COLO668 (cell line): ENCODE results near the gene PCSK4.
A peak's percentile ranks its signal among the peaks of the same experiment; 100 is the strongest.

Experiments used
- DNase-seq: peaks from one replicate; lab custom pipeline; 2025; ENCODE audit not compliant: unreplicated experiment; lab: John Stamatoyannopoulos, UW

The PCSK4 gene

DNA sequence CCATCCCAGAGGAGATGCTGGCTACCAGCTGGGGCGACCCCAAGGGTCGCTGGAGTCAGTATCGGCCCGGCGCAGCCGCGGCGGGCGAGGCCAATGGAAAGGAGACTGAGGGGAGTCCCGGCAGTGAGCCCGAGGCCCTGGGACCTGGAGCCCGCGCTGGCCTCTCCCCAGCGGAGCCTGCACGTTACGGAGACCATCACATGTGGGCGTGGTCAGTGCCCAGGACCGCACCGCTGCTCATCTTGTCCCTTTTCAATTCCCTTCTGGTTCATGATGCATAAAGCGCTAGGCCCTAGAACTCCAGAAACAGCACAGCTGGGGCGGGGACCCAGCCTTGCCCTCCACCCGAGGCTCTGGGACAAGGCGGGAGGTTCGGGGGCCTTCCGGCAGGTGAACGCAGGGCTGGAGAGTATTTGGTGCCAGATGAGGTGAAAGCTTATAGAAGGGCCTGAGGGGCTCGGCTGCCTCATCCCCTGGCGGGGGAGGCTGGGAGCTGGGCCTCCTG lies 19.1 kb downstream of the PCSK4 start:
- peak; percentile 47 for DNase-seq

DNA sequence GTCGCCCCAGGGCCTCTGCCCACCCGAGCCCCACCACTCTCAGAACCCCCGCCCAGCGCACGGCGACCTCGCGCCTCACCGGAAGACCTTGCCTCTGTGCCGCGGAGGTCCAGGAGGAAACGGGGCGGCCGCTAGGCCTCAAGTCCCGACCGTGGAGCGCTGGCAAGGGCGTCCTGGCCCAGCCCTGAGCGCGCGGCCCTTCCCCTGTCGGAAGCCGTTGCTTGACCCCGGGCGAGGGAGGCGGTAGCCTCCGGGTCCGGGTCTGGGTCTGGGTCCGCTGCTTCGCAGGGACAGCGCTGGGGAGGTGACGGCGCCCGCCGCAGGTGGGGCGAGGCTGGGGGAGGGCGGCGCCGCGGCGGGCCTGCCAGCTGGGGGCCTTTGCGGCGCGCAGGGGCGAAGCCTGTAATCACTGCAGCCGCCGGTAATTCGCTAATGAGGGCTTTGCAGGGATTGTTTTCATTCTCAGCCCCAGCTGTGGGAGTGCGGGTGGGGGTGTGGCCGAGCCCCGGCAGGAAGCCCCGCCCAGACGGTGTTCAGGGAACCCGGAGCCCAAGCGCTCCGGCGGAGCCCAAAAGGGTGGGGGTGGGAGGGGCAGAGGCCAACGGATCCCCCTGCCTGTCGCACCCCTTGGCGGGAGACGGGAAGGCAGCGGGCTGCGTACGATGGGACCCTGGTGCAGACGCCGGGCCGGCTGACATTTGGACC lies 19.7 kb downstream of the PCSK4 start:
- DNase-seq, result peak; percentile 47

DNA sequence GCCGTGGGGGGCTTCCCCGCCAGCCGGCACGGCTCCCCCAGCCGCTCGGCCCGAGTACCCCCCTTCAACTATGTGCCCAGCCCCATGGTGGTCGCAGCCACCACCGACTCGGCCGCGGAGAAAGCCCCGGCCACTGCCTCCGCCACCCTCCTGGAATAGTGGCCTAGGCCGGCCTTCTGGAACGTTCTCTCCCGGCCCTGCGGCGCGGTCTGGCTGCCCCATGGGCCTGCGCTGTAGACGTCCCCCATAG lies 20.2 kb downstream of the PCSK4 start:
- DNase-seq, result no peak

DNA sequence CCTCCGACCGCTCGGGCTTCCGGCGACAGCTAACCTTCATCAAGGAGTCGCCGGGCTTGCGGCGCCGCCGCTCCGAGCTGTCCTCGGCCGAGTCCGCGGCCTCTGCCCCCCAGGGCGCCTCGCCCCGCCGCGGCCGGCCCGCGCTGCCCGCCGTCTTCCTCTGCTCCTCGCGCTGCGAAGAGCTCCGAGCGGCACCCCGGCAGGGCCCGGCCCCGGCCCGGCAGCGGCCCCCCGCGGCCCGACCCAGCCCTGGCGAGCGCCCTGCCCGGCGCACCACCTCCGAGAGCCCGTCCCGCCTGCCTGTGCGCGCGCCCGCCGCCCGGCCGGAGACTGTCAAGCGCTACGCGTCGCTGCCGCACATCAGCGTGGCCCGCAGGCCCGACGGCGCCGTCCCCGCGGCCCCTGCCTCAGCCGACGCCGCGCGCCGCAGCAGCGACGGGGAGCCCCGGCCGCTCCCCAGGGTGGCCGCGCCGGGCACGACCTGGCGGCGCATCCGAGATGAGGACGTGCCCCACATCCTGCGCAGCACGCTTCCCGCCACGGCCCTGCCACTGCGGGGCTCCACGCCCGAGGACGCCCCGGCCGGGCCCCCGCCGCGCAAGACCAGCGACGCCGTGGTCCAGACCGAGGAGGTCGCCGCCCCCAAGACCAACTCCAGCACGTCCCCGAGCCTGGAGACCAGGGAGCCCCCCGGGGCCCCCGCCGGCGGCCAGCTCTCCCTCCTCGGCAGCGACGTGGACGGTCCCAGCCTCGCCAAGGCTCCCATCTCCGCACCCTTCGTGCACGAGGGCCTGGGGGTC lies 20.7 kb downstream of the PCSK4 start:
- DNase-seq, result peak; percentile 53

DNA sequence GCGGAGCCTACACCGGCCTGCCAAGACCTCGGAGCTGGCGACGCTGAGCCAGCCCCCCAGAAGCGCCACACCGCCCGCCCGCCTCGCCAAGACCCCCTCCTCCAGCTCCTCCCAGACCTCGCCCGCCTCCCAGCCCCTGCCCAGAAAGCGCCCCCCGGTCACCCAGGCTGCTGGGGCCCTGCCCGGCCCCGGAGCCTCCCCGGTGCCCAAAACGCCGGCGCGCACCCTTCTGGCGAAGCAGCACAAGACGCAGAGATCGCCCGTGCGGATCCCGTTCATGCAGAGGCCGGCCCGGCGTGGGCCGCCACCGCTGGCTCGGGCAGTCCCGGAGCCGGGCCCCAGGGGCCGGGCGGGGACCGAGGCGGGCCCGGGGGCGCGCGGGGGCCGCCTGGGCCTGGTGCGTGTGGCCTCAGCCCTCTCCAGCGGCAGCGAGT lies 21.3 kb downstream of the PCSK4 start:
- DNase-seq, result peak; percentile 53

DNA sequence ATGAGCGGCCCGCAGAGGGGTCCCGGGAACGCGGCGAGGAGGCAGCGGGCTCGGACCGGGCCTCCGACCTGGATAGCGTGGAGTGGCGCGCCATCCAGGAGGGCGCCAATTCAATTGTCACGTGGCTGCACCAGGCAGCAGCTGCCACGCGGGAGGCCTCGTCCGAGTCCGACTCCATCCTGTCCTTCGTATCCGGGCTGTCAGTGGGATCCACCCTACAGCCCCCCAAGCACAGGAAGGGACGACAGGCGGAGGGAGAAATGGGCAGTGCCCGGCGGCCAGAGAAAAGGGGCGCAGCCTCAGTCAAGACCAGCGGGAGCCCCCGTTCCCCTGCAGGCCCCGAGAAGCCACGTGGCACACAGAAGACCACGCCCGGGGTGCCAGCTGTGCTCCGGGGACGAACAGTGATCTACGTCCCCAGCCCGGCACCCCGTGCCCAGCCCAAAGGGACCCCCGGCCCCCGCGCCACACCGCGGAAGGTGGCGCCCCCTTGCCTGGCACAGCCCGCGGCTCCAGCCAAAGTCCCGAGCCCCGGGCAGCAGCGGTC lies 21.8 kb downstream of the PCSK4 start:
- no peak for DNase-seq

DNA sequence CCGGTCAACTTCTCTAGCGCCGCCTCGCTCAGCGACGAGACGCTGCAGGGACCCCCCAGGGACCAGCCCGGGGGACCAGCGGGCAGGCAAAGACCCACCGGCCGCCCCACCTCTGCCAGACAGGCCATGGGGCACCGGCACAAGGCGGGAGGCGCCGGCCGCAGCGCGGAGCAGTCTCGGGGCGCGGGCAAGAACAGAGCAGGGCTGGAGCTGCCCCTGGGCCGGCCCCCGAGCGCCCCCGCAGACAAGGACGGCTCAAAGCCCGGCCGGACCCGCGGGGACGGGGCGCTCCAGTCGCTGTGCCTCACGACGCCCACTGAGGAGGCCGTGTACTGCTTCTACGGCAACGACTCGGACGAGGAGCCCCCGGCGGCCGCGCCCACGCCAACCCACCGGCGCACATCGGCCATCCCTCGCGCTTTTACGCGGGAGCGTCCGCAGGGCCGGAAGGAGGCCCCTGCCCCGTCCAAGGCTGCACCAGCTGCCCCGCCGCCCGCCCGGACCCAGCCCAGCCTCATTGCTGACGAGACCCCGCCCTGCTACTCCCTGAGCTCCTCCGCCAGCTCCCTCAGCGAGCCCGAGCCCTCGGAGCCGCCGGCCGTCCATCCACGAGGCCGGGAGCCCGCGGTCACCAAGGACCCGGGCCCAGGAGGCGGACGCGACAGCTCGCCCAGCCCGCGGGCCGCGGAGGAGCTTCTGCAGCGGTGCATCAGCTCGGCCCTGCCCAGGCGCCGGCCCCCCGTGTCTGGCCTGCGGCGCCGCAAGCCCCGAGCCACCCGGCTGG lies 22.5 kb downstream of the PCSK4 start:
- no peak for DNase-seq

DNA sequence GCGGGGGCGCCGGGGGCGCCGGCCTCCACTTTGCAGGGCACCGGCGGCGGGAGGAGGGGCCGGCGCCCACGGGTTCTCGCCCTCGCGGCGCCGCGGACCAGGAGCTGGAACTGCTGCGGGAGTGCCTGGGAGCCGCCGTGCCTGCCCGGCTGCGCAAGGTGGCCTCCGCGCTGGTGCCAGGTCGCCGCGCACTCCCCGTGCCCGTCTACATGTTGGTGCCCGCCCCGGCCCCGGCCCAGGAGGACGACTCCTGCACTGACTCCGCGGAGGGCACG lies 23.0 kb downstream of the PCSK4 start:
- no peak for DNase-seq

DNA sequence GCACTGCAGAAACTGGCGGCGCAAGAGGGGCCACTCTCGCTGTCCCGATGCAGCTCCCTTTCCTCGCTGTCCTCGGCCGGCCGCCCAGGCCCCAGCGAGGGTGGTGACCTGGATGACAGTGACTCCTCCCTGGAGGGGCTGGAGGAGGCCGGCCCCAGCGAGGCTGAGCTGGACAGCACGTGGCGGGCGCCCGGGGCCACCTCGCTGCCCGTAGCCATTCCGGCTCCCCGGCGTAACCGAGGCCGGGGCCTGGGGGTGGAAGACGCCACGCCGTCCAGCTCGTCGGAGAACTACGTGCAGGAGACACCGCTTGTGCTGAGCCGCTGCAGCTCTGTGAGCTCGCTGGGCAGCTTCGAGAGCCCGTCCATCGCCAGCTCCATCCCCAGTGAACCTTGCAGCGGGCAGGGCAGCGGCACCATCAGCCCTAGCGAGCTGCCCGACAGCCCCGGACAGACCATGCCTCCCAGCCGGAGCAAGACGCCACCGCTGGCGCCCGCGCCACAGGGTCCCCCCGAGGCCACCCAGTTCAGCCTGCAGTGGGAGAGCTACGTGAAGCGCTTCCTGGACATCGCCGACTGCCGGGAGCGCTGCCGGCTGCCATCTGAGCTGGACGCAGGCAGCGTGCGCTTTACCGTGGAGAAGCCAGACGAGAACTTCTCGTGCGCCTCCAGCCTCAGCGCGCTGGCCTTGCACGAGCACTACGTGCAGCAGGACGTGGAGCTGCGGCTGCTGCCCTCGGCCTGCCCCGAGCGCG lies 23.5 kb downstream of the PCSK4 start:
- DNase-seq, result no peak

DNA sequence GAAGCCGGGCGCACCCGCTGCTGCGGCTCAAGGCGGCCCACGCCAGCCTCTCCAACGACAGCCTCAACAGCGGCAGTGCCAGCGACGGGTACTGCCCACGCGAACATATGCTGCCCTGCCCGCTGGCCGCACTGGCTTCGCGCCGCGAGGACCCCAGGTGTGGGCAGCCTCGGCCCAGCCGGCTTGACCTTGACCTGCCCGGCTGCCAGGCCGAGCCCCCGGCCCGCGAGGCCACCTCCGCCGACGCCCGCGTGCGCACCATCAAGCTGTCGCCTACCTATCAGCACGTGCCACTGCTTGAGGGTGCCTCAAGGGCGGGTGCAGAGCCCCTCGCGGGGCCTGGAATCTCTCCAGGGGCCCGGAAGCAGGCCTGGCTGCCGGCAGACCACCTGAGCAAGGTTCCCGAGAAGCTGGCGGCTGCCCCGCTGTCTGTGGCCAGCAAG lies 24.1 kb downstream of the PCSK4 start:
- no peak for DNase-seq

DNA sequence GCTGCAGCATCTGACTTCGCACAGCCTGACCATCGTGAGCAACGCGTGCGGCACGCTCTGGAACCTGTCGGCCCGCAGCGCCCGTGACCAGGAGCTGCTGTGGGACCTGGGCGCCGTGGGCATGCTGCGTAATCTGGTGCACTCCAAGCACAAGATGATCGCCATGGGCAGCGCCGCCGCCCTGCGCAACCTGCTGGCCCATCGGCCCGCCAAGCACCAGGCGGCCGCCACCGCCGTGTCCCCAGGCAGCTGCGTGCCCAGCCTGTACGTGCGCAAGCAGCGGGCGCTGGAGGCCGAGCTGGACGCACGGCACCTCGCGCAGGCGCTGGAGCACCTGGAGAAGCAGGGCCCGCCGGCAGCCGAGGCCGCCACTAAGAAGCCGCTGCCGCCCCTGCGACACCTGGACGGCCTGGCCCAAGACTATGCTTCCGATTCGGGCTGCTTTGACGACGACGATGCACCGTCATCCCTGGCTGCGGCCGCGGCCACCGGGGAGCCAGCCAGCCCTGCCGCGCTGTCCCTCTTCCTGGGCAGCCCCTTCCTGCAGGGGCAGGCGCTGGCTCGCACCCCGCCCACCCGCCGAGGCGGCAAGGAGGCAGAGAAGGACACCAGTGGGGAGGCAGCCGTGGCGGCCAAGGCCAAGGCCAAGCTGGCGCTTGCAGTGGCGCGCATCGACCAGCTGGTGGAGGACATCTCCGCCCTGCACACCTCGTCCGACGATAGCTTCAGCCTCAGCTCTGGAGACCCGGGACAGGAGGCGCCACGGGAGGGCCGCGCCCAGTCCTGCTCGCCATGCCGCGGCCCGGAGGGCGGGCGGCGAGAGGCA lies 24.7 kb downstream of the PCSK4 start:
- peak; percentile 41 for DNase-seq

DNA sequence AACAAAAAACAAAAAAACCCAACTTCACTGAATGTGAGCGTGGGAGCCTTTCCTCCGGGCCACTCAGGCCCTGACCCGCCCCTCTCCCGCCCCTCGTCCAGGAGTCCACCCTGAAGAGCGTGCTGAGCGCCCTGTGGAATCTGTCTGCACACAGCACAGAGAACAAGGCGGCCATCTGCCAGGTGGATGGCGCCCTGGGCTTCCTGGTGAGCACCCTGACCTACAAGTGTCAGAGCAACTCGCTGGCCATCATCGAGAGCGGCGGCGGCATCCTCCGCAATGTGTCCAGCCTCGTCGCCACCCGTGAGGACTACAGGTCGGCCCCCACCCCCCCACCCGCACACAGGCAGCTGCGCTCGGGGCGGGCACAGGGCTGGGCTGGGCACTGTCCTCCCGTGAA lies 28.3 kb downstream of the PCSK4 start:
- DNase-seq, result no peak

DNA sequence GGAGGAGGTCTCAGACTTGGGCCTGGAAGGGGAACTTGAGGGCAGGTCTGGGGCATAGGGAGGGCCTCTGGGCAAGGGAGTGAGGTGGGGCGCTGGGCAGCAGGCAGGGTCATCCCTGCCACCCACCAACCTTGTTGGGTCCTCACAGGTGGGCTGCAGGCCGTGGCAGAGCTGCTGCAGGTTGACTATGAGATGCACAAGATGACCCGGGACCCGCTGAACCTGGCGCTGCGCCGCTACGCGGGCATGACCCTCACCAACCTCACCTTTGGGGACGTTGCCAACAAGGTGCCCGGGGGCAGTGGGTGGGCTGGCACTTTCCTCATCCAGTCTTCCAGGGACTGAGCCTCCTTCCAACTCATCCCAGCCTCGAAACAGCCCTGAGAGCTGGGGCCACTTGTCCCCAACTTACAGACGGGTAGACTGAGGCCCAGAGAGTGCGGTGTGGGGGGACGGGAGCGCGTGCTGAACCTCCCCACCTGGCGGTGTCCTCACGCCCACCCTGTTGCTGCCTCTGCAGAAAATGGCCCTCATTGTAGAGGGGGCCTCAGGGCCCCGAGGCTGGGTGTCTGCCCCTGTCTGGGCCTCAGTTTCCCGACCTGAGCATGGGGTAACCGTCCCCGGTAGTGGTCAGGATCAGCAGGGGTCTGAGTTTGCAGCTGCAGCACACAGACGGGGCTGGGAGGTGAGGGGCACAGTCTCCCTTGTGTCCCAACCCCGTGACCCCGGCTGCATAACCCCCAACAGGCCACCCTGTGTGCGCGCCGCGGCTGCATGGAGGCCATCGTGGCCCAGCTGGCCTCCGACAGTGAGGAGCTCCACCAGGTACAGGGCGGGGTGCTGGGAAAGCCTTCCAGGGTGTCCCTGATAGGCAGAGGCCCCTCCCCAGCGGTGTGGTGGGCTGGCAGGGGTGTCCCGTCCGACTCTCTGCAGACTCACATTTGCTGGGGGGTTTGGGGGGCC lies 29.8 kb downstream of the PCSK4 start:
- no peak for DNase-seq

DNA sequence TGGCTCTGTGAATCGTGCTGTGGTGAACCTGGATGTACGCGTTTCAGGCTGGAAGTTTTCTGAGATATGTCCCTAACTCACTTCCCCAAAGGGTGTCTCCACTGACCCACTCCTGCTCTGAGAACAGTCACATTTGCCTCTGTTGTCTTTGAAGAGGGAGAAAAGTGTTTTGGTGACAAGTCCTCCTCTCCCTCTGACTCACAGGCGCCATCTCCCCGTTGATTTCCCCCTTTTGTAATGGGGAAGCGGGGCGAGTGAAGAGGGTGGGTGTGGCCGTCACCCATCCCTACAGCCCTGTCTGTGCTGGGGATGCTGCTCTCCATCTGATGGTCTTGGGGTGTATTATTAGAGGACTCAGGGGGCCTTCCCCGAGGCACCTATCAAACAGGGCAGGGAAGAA lies 30.7 kb downstream of the PCSK4 start:
- no peak for DNase-seq

DNA sequence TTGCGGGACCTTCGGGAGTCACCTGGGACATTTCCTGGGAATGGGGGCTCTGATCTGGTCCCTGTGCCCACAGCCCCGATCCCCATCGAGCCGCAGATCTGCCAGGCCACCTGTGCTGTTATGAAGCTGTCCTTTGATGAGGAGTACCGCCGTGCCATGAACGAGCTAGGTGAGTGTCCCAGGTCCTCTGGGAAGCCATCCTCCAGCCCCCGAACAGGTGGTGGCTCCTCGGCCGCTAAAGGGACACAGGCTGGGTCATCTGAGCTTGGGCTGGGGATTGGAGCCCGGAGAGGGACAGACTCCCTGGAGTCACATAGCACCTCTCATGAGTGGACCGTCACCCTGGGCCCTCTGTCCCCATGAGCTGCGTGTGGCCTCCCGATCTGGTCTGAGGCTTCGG lies 32.3 kb downstream of the PCSK4 start:
- no peak for DNase-seq

DNA sequence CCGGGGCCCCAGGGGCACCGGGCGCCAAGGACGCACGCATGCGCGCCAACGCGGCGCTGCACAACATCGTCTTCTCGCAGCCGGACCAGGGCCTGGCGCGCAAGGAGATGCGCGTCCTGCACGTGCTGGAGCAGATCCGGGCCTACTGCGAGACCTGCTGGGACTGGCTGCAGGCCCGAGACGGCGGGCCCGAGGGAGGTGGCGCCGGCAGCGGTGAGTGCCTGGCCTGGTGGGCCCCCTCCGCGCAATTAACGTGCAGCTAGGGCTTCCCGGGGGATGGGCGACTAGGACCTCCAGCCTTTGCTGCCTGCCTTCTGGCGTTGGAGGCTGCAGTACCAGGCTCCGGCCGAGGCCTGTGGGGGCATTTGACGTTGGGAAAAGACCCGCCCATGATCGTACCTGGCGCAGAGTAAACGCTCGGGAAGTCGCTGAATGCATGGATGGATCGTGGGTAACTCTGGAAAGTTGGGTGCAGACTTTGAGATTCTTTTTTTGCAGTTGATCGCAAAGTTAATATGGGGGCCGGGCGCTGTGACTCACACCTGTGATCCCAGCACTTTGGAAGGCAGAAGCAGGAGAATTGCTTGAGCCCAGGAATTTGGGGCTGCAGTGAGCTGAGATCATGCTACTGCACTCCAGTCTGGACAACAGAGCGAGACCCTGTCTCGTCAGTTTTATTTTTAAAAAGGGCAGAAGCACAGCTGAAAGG lies 33.0 kb downstream of the PCSK4 start:
- peak; percentile 10 for DNase-seq

DNA sequence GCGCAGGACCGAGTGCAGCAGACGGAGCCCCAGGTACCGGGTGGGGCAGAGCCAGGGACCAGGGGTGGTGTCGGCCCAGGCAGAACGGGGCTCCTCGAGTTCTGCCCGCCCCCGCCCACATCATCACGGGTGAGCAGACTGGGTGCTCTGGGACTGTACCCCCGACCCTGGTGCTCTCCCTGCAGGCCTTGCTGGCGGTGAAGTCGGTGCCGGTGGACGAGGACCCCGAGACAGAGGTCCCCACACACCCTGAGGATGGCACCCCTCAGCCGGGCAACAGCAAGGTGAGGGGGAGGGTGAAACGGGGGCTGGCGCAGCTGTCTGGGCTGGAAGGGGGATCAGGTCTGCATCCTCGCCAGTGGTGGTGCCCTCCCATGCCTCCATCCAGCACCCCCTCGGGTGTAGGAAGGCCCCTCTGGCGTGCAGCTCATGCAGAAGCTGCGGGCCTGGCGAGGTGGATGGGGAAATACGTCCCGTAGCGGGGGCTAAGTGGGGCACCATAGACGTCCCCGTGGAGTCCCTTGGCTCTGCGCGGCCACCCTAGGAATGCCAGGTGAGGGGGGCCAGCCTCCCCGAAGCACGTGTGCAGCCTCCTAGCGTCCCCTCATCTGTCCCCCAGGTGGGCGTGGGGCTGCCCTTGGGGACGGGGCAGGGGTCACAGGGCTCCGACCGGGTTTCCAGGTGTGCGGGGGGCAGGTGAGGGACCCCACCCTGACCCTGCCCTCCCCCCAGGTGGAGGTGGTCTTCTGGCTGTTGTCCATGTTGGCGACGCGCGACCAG lies 33.8 kb downstream of the PCSK4 start:
- DNase-seq, result no peak
